Stimulated activated CD4-positive, alpha-beta T cell treated with anti-CD3 and anti-CD28 coated beads, Interleukin-2, amount 100 ng/mL, for 4 hours (primary cell): ENCODE data around the gene RGS19.

Source experiments
- DNase-seq: peaks from one replicate; pipeline ENCODE4 v3.0.0-alpha.2; 2020; ENCODE audit warnings: low read depth

The RGS19 gene

DNA sequence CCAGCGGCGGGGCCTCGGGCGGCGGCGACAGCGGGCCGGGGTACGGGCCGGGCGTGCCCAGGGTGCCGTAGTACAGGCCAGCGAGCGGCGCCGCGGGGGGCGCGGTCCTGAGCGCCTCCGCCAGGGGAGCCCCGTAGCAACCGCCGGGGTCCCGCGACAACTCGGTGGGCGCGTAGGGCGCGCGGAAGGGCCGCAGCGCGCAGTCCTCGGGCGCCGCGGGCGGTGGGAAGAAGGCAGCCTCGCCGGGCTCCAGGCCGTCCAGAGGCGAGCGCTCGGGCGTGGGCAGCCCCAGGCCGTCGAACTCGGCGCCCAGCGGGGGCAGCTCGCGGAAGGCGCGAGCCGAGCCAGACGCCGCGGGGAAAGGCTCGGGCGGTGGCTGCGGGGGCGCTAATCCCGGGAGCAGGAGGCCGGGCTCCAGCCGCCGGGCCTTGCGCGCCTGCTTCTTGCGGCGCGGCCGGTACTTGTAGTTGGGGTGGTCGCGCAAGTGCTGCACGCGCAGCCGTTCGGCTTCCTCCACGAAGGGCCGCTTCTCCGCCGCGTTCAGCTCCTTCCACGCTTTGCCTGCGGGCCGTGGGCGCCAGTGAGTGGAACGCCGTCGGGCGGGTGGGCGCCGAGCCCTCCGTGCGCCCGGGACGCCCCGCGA is 30.8 kb downstream of the RGS19 start:
- no peak for DNase-seq

DNA sequence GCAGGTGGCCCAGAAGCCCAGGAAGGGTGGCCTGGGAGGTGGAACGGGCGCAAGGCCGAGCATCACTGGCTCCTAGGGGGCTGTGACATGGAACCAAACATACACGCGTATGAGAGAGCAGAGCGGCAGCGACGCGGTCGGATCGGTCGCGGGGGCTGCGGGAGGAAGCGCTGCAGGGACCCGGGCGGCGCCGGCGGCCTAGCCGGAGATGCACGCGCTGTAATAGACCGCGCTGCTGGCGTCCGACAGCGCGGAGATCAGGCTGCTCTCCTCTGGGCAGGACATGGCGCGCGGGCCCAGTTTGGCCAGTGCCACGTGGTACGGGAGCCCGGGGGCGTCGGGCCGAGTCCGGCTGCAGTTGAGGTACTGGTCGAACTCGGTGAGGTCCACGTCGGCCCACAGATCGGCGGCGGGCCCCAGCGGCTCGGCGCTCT is 31.3 kb downstream of the RGS19 start:
- no peak for DNase-seq

DNA sequence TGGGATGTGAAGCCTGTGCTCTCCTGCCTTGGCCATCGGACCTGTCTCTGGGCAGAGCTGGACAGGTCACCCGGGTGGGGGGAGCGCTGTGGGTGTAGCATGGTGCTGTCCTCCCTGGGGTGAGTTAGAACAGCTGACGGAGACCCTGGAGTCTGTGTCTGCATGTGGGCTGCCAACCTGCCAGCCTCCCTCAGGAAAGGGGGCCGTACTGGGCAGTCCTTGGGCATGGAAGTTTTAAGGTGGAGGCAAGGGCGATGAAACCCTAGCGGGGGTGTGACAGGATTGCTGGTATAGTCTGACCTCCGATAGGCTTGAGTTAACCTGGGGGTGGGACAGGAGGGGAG is 32.3 kb downstream of the RGS19 start:
- DNase-seq = no peak

DNA sequence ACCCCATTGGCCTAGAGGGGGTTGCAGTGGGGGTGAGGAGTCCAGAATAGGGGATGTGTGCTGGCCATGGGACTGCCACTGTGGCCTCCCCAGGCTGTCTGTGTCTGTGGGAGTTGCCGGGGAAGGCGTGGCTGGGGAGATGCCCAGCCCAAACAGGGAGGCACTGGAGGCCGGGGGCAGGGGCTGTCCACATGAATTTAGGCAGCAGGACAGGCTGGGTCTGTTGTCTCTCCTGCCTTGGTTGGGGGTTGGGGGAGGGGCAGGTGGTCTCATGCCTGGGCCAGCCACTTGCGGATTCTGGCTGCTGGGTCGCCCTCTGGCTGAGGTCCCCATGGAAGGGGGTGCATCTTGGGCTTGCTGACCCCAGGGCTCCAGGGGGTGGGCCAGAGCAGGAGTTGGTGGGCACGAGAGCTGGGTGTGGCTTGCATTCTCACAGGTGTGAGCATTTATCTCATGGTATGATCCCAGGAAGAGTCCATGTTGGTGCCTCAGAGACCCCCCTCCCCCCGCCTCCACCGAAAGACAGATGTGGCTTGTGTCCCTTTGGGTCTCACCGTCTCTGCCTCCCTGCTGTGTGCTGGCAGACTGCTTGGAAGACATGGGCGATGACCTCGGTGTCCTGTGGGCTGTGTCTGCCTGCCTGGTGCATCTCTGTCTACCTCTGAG is 33.8 kb downstream of the RGS19 start:
- no peak for DNase-seq

DNA sequence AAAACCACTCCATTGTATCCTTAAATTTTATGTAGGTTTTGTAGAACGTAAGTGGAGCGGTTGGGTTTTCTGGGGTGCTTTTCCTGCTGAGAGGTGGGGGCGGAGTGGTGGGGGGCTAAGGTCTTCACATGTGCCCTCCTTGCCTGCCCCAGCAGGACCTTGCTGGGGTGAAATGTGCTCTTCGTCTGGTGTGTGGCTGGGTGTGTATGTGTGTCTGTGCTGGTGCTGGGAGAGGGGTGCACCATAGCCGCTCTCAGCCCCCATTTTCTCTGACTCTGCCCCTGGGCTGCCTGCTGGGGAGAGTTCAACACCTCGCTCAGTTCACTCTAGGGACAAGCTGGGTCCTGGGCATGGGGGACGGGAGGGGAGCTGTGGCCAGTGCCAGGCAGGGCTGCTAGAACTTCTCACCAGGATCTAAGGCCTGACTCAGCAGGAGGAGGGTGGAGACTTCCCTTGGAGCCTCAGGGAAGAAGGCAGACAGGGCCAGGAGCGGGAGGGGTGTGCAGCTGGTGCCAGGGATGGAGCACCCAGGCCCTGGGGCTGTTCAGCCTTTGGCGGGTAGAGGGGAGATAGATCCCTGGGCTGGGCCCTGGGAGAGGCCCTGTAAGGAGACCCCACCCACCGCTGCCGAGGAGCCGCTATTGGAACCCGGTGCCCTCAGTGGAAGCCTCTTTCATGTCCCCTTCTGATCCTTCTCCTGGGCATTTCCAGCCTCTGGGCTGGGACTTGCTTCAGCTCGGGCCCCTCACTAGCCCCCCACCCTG is 34.7 kb downstream of the RGS19 start:
- no peak for DNase-seq

DNA sequence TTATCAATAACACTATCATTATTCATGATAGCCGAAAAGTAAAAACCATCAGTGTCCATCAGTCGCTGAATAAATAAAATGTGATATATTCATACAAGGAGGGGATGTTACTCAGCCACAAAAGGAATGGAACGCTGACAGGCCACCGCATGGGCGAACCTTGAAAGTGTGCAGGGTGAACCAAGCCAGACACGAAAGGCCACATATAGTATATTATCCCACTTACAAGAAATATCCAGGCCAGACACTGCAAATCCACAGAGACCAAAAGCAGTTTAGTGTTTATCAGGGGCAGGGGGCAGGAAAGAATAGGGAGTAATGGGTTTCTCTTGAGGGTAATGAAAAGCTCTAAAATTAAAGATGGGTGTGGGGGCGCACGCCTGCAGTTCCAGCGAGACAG is 35.5 kb downstream of the RGS19 start:
- no peak for DNase-seq

DNA sequence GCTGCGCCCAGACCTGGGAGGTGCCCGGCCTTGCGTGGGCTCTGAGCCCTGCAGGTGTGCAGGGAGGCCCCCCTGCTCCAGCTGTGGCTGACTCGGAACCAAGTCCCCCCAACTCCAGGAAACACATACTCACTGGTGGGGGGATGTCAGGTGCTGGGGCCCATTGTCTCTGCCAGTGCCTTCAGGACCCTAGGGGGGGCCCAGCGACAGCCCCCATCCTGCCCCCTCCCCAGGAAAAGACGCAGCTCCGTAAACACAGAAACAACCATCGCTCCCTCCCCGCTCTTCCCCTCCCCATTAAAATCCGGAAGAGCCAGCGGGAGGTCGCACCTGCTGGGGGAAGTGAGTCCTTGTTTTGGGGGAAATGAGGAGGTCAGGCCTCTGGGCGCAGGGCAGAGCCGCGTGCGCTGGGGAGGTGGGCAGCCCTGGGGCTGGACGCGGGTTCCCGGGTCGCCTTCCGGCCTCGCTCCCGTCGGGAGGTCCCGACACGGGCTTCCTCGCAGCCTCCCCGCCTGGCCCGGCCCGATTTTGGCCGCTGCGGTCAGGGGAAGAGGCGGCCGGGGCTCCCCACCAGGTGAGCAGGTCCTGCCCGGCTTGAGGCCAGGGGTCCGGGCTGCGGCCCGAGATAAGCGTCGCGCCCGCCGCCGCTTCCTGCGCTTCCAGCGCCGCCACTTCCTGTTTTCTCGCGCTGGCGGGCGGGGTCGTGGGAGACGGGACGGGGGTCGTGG is 37.1 kb downstream of the RGS19 start:
- no peak for DNase-seq

DNA sequence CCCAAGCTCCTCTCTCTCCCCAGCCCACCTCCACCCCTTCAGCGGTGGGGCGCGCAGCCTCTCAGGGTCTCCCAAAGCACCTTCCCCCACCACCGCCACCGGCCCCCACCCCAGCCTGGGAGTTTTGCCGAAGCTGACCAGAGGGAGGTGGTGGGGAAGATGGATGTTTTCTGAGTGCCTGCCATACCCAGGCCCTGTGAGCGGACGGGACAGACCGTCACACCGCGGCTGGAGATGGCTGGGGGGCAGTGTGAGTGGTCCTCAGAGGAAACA is 37.6 kb downstream of the RGS19 start:
- no peak for DNase-seq

DNA sequence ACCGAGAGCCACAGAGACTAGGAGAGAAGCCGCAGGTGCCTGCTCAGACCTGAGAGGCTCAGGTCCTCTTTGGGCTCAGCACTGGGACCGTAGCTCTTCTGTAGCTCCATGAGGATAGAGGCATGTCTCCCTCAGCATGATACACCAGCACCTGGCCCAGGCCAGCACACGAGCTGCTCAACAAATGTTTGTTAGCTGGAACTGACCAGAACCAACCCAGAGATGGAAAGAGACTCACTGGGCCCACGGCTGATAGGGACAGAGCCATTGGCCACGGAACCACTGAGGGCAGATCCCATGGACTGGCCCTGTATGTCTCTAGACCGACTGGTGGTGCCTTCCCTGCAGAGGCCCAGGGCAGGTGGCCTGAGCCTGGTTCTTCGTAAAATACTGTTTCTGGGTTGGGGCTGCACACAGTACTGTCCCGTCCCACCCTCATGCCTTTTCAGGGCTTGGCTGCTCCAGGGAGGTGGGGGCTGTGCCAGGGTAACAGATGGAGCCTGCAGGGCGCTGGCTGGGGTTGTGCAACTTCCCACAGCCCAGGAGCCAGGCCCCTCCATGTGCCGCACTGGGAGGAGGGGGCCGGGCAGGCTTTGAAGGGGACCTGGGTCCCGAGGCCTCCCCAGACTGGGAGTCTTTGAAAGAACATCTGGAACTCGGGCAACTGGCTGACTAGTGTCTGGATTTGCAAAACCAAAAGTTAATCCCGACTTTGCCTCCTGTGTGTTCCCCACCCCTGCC is 38.1 kb downstream of the RGS19 start:
- DNase-seq = no peak

DNA sequence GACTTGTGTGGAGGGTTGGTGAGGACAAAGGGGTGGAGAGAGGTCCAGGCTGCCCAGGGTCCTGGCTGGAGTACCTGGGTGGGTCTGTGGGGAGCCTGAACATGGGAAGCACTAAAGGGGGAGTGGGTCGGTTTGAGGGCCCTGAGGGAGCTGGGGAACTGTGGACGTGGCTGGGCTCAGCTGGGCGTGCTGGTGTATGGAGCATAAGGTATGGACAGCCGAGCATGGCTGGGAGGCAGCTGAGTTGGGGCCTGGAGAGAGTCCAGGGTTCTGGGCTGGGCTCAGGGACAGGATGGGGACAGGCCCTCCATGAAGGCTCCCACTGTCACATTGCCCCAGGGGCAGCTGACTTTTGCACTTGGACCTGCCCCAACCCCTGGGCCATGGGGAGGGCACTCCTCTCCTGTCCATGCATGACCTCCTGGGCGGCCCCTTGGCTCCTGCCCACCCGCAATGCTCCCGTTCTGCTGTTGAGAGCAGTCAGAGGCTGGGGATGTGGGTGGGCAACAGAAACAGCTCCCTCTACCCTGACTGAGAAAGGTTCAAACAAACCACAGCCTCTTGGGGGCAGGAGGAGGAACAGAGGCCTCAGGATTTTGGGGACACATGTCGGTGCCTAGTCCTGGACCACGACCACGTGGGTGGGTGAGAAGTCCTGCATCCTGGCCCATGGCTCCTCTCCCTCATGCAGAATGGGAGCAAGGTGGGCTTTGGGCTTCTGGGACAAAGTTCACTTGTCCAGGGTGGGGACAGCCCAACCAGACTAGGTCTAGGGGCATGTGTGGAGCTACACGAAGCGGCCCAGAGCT is 38.9 kb downstream of the RGS19 start:
- no peak for DNase-seq

DNA sequence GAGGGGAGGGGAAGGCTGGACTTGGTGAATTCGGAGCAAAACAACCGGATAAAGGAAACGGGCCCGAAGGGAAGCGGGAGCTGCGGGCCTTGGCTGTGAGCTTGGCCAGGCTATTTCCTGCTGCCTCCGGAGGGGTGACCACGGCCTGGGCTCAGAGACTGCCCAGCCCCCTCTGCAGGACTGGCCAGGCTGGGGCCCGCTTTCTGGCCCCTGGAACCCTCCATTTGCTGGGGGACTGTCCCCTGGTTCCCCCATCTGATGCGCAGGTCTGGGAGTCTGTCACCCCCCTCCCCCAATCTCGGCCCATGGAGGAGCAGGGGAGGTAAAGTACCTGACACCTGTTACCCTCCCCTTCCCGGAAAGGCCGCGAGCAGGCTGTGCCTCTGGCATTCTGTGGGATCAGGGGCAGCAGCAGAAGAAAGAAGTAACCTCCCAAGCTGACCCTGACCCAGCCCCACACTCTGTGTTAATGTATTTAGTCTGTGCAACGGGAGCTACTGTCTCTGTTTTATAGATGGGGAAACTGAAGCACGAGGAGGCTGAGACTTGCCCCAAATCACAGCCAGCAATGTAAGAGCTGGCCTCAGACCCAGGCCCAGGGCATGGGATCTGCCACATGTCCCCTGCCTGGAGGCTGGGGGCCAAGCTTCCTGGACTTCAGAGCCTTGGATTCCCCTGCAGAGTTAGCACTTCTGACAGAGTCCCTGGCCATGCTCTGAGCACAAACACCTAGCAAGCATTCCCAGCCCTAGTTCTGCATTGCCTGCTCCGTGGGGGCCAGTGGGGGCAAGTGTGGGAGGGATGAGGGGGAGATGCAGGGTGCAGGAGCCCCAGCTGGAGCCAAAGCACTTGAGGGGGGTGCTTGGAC is 39.8 kb downstream of the RGS19 start:
- no peak for DNase-seq

DNA sequence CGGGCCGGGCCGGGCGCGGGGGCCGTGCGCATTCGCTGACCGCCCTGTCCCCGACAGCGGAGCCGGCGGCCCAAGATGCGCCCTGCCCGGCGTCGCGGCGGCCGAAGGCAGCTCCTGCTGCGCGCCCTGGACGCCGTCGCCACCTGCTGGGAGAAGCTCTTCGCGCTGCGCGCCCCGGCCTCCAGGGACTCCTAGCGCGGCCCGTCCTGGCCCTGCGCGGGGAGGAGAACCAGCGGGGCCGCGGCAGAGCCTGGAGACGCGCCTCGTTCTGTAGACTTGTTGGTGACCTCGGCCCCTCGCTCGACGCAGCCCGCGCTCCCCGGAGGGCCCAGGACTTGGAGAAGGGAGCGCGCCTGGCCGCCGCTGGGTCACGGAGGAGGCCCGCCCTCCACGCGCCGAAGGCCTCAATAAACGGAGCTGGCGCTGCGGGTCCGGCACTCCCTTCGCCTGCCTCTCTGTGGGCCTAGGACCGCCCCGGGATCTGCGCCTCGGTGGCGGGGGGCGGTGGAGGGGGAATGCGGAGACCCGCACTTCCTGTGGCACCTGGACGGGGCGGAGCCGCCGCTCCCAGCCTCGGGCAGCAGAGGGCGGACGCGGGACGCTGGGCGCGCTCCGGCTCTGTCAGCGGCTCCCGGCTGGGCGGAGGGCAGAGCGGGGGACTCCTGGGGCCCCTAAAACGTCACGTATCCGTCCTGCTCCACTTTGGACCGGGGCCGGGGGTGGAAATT is 40.6 kb downstream of the RGS19 start:
- peak; percentile 71 for DNase-seq

DNA sequence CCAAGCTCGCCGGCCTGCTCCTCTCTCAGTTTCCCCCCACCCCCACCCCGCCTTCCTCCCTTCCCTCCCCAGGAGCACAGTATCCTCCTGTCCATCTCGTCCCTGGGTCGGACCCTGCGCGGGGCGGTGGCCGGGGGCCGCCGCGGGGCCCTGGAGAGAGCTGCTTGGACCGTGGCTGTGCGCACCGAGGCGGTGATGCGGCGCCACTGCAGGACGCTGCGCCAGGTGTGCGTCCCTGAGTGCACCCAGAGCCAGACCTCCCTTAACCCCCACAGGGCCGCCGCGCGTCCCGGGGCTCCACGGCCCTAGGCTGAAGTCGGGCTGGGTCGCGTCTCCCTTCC is 41.1 kb downstream of the RGS19 start:
- DNase-seq = no peak

DNA sequence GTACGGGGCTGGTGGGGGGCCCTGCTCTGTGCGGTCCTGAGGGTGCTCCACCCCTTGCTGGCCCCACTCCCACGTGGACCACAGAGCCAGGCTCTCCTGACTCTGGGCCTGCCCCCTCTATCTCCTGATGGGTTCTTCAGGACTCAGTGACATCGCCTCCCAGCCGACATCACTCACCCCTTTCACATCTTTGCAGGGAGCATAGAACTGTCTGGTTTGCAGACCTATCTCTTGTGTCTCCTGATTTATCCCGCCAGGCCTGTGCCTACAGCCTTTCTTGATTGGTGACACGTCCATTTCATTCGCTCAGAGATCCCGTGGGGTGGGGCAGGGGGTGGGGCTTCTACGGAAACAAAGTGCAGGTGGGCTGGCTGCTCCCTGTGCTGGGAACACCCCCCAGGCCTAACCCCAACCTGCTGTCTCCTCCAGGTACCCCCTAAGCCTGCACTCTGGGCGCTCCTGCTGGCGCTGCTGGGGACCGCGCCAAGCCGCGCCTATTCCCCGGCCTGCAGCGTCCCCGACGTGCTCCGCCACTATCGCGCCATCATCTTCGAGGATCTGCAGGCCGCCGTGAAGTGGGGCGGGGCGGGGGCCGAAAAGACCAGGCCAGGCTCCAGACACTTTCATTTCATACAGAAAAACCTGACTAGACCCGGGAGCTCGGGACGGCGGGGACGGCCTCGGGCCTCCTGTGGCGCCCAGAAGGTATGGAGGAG is 41.7 kb downstream of the RGS19 start:
- no peak for DNase-seq

DNA sequence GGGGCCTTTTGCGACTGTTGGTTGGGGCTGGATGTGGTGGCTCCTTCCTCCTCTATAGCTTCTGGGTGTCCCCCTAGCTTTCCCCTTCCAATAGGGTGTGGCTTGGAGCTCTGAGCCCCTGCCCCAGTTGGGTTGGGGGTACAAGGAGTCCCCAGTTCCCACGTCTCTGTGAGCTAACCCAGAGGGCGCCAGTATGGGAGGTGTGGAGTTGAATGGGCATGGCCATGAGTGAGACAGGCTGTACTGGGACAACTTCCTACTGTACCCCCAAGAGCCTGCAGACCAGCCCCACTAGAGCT is 42.2 kb downstream of the RGS19 start:
- no peak for DNase-seq

DNA sequence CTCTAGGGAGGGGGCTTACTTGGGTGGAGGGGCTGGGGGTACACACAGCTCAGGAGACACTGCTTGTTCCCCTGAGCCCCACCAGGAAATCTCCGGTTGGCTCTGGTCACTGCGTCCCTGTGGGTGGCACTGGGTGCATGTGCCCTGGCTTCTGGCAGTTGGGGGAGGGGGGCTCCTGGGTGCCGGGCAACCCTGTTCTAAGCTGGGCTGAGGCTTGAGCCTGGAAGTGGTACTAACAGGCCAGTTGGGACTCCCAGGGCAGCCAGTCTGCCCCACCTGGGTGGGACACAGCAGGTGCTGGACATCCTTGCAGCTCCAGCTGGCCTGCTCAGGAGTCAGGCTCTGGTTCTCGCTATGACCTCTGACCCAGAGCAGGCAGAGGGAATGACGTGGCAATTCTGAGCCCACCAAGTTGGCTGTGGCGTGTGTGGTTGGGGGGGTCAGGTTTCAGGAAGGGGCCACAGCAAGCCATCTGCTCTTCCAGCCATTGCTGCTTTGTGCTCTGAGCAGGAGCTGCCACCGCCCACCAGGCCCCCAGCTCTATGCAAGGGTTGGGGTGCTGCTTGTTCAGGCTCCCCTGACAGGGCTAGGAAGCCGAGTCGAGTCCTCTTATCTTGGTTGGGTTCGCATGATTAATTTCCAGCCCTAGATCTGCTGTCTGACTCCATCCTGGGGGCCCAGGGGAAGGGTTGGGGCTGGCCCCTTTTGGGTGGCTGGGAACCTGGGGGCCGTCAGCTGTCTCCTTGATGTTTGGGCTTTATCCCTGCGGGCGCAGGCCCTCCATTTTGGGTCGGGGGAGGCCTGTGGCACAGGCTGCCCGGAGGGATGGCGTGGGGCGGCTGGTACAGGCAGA is 42.7 kb downstream of the RGS19 start:
- DNase-seq = no peak

DNA sequence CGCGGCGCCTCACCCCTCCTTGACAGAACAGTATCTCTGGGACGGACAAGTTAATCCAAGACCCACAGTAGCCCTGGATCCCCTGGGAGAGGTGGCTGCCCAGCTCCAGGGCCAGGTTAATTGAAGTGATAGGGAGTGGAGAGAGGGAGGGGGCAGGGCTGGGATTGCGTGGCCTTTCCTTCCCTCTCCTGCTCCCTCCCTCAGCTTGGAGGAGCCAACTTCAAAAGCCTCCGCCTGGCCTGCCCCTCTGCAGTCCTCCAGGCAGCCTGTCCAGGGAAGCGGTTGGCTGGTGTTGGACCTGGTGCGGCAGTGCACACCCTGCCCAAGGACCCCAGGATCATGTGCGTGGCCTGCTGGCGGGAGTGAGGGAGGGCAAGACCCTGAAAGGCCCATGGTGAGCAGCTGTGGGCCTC is 43.4 kb downstream of the RGS19 start, which contains the start of gene C20orf204:
TSS of gene C20orf204 (plus strand) at position 250 of the 413 bp plus-strand sequence. CDS start at position 392, 142 bp downstream.
- DNase-seq = no peak
